SK-MEL-5 (cell line): ENCODE data around the gene LONP2. TPM values are rescaled to one million over a fixed set of nuclear protein-coding genes. Genes with fewer than 3 reads are reported as not detected.
"Not testable (repeated sequence)": the region's sequence is repeated elsewhere in the genome, so short reads cannot be mapped to it uniquely, and the experiment has no call there.

Experiments
- DNase-seq: peaks from one replicate; pipeline ENCODE4 v3.0.0-alpha.2; 2016; ENCODE audit warnings: low read depth, low spot score
- in situ Hi-C: cut with HindIII; loops from 2 replicates; pipeline ENCODE4 v1.10.0; 2016; ENCODE audit warnings: low sequenced_read_pairs, high pct_unique_total_duplicates, low pct_unique_long_range_greater_than_20kb
- total RNA-seq: library from RNA; depleted of rRNA; stranded (reverse); fragments of >200 nt; shearing (Covaris generic); gene quantifications from 2 replicates; pipeline ENCODE4 v1.2.3, GENCODE V29; 2014; rRNA removed

The LONP2 gene
- total RNA-seq, 1 experiment from 2014 or later, result 133 TPM

GRCh38 chr16:48386559-48387312 is 142.6 kb downstream of the LONP2 start:
- no peak for DNase-seq
- in situ Hi-C loops, result no loop called here

- no peak for DNase-seq
- in situ Hi-C loops, result no loop called here
These were observed 148.3 kb downstream of the LONP2 start for GRCh38 chr16:48392407-48392806.

- peak; percentile 73 for DNase-seq
- in situ Hi-C loops, result no loop called here
These were observed 149.6 kb downstream of the LONP2 start for GRCh38 chr16:48393485-48394354.

GRCh38 chr16:48394355-48394703 is 150.2 kb downstream of the LONP2 start:
- no peak for DNase-seq
- in situ Hi-C loops, result no loop called here

GRCh38 chr16:48395375-48395774 is 151.3 kb downstream of the LONP2 start:
- DNase-seq, result no peak
- in situ Hi-C loops, result no loop called here

GRCh38 chr16:48402547-48402946 is 158.4 kb downstream of the LONP2 start:
- DNase-seq, in situ Hi-C loops: not testable (repeated sequence)

GRCh38 chr16:48405153-48405552 is 161.1 kb downstream of the LONP2 start:
- no peak for DNase-seq
- in situ Hi-C loops, result no loop called here

- in situ Hi-C loops, result no loop called here
- DNase-seq, result no peak
These were observed 161.8 kb downstream of the LONP2 start for GRCh38 chr16:48405907-48406306.

Other genes starting within 250 kb of the LONP2 start
- gene ABCC12, start 88.3 kb upstream of the LONP2 start, total RNA-seq, result not detected in 2 replicates
- 0.13 and 1.5 TPM in 2 replicates for gene ABCC11, start 3.2 kb downstream of the LONP2 start, total RNA-seq
- 33.2 and 34.7 TPM in 2 replicates for gene SIAH1, start 141.1 kb downstream of the LONP2 start, total RNA-seq